G401.6 (cell line): ENCODE results near the gene OTC.

Experiments
- FAIRE-seq: peaks from 2 replicates; lab custom pipeline; 2012; peaks lifted over from hg19 to GRCh38; lab: Jason Lieb, UNC

OTC gene

DNA sequence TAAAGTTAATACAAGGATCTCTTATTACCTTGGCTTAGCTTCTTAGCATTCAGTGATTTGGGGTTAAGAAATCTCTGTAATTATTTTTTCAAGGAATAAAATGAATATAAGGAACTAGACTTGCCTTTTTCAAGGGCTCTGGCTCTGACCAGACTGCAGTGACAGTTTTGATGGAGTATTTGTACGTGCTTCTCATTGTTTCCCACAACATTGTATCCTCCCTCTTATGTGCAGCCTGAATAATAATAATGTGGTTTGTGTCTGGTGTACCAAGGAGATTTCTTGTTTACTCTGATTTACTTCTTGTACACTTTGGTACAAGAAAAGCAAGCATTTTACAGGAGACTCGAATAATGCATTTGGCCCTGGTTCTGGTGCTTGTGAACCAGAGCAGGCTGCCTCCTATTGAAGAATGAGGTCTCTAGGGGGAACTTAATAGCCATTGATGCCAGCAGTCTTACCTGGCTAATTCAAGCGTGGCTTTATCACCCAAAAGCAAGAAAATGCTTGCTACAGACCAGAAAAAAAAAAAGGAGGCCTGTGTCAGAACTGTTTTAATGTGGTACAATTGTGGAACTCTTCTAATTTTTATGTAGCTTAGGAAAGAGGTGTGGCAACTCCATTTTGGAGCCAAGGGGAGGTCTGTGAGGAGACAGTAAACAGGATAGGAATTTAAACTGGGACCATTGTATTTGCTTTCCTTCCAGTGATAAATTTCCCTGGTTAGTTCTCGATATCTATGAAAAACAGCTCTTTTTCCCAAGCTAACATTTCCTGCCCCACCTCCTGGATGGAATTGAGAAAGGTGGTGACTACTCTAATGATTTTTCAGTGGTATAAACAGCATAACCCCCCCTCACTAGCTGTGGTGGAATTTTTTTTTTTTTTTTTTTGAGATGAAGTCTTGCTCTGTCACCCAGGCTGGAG lies 5.6 kb downstream of the OTC start:
- no peak for FAIRE-seq

DNA sequence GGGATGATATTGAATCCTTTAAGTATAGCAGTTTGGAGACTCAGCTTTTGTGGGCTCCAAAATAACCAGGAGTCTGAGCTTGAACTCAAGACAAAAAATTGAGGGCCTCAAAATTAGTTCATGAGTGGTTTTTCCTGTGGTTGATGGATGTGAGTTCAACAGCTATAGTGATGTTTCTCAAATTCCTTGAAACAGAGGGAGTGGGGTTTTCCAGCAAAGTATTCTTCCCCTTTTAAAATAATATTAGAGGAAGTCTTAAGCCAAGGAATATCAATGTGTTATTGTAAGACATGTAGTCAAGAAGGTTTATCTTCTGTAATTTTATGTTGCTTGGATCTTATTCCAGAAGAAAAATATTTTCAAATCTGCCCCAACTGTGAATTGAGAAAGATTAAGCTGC lies 10.6 kb downstream of the OTC start:
- no peak for FAIRE-seq

DNA sequence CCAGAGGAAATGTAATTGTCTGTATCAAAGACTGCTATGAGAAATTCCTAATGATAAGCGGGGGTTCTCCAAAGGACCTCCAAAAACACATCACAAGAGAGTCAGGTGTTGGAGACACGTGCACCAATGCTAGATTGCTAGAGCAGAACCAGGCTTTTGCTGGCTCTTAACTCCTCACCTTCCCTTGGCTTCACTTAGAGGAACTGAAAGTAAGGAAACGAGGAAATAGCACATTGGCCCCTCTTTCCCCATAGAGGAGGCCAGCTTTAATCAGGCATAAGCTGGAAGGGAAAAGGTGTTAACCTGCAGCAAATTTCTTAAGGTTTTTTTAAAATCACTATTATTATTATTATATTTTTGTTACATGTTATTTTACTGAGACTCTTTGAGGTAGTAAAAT lies 13.6 kb downstream of the OTC start:
- FAIRE-seq, result no peak

DNA sequence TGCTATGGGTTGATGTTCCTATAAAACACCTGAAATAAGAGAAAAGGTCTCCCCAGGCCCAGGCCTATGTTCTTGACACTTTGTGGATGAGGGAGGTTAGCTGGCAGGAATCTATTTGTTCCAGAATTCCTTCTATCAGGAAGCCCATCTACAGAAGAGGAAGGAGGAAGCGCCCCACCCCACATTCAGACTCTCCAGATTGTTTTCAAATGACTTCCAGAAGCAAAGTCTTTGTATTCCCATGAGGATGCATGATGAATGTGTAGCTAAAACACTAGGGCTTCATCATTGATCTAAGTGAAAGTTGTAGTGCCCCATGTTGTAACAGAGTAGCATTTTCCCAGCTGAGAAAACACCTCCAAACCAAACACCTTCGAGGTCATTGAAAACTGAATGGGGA lies 16.4 kb downstream of the OTC start:
- no peak for FAIRE-seq

DNA sequence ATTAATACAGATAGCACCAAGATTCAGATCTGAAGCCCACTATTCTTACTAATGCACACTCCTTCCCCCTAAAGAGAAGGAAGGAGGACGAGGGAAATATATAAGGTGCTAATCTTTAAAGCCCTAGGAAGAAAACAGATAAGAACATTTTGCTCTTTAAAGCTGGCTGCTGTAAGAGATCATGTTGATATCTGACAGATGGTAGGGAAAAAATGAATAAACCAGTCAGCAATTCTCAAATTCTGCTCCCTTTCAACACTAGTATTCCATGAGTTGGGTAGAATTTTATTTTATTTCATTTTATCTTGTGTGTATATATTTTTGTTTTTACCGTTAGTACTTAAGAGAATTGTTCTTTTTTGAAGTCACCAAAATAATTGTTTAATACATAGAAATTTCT lies 19.2 kb downstream of the OTC start:
- FAIRE-seq, result no peak

DNA sequence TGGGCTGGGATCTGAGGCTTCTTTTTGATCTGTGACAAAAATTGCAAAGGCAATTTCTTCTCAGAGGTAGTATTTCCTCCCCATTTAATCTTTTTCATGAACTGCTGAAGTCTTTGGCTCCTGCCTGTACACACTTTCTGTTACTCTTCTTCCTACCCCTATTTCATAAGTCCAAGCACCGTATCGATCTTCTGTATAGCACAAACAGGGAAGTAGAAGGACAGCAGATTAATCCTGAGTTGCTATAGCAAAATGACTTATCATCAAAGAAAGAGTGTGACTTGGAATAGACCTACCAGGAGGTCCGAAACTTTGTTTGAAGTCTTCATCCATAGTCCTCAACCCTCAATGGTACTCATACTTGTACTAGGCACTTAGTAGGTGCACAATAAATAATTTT lies 22.0 kb downstream of the OTC start:
- FAIRE-seq, result no peak

DNA sequence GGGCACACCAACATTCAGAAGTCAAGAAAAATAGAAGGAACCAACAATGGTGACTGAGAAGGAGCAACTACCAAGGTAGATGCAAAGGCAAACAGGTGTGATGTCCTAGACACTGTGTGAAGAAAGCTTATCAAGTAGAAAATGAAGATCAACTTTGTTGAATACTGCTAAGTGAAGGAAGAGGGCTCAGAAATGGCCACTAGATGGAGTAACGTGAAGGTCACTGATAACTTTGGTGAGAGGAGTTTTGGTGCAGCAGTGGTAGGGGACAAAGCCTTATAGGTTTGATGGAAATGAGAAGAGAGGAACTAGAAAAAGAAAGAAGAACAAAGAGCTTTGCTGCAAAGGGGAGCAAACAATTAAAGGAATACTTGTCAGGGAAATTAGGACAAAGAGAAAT lies 23.5 kb downstream of the OTC start:
- no peak for FAIRE-seq

DNA sequence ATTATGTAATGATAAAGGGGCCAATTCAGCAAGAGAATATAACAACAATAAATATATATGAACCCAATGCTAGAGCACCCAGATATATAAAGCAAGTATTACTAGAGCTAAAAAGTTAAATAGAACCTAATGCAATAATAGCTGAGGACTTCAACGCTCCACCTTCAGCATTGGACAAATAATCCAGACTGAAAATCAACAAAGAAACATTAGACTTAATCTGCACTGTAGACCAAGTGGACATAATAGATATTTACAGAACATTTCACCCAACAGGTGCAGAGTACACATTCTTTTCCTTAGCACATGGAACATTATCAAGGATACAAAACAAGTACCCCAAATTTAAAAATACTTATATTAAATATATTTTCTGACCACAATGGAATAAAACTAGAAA lies 24.3 kb downstream of the OTC start:
- no peak for FAIRE-seq

DNA sequence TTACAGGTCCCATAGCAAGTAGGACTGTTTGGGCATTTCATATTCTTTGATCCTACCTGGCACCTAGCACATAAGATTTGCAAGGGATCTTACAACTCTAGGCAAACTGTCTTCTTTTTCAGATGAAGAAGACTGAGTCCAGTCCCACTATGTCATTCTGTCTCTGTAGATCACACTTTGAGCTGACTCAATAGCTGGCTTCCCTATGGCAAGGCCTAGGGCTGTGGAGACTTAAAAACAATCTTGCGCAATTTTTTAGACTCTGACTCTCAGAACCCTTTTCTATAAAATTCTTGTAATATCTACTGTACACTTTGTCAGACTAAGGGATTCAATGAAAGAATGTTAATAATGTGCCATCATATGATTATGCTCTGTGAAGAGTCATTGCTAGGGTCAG lies 26.7 kb downstream of the OTC start:
- FAIRE-seq, result no peak

DNA sequence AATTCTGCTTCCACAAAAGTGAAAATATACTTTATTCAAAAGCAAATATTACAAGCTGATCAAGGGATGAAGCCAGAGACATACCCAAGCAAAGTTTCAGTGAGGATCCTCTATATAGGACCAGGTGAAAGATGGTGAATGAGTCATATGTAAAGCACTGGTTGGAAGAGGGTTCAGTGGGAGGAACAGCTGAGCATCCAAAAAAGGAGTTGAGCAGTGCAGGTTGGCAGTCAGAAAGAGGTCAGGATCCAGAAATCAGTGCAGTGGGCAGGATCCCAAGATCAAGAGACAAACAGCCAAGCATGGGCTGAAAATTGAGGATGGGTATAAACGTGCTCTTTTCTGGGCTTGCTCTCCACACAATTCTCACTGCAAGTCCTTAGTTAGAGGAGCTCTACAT lies 30.3 kb downstream of the OTC start:
- no peak for FAIRE-seq

DNA sequence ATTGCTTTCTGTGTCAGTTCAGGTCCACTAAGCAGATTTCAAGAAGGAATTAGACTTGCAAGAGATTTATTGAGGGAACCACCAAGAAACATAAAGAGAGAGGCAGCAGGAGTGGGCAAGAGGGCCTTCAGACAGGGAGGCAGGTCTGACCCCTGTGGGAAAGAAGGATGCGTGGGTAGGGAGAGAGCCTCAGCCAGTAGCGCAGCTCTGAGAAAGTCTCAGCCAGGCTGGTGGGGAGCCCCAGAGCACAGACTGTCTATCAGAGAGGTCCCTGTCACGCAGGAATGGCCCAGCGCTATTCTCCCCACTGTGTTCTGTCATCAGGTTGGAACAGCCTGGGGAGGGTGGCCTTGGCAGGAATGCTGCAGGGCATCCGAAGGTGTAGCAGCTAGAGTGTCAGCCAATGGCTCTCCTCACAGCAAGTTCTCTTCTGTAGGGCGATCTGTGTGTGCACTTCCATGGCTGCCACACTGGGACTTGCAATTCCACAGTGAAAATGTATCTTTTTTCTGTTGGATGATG lies 48.0 kb downstream of the OTC start:
- no peak for FAIRE-seq

DNA sequence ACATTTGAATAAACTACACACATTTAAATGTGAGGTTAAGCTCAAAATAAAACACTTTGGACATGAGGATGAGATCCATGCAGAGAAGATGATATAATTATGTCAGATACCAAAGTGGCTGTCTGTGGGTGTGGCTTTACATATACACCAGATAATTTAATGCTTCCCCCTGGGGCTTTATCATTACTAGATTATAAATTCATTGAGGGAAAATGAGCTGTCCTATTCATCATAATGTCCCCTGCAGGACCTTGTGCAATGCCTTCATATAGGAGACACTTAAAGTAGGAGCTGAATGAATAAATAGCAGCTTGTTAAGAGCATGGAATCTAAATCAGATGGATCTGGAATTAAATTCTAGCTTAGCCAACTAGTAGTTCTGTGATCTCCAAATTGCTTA lies 49.7 kb downstream of the OTC start:
- no peak for FAIRE-seq

DNA sequence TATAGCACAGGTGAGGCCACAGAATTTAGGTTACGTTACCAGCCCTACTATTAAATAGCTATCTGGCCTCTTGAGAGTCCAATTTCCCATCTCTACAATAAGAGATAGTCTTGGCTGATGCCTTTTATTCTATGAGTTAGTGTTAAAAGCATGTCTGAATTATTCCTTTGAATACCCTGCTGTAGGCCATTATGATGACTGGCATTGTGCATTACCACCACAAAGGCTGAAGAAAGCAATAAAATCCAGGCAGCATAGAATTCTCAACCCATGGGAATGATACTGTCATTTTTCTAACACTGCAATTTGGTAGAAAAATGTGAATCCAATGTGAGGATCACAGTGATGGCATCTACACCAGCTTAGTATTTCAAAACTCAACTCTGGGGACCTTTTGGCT lies 51.4 kb downstream of the OTC start:
- no peak for FAIRE-seq

DNA sequence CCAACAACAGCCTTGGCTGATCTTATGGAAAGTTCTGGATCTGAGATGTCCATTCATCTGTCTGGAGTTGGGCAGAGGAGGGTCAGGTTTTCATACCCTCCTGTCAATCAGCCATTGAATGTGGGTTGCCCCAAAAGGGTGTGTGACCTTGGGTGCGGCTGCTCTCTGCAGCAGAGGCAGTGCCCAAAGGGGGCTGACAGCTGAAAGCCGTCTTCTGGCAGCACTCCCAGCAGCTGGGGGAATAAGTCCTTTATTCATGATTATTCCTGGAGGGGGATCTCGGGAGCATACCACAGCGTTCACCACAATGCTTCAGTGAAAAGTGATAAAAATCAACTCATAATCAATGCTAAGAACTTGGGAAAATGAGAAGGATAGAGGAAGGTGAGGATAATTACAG lies 54.7 kb downstream of the OTC start:
- no peak for FAIRE-seq

DNA sequence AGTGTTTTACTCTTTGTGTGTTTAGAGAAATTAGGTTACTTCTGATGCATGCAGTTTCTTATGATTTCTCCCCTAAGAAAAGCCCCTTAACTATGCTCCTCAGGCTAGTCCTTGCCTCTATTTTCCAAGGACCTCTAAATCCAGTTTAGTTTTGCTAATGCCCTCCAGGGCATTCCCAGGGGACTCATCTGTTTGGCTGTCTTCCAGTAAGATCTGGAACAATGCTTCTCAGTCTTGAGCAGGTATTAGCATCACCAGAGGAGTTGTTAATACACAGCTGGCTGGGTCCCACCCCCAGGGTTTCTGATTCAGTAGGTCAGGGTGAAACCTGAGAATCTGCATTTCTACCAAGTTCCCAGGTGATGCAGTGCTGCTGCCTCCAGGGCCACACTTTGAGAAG lies 56.9 kb downstream of the OTC start:
- FAIRE-seq, result no peak

DNA sequence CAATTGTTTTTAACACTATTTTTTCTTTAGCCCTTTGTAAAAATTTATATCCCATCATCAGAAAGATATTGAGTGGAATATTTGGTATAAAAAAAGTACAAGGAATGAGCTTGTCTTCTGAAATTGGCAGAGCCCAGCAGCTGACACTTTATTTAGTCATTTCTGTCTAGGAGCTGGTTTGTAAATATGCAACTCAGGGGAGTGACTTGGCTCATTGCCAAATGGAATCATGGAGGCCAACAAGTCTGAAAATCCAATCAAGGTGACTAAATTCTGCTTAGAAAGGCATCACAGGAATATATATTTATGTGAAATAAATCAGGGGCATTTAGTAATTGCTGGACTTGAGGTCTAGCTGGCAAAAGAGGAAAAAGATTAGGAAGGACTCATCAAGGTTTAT lies 74.4 kb downstream of the OTC start:
- no peak for FAIRE-seq

DNA sequence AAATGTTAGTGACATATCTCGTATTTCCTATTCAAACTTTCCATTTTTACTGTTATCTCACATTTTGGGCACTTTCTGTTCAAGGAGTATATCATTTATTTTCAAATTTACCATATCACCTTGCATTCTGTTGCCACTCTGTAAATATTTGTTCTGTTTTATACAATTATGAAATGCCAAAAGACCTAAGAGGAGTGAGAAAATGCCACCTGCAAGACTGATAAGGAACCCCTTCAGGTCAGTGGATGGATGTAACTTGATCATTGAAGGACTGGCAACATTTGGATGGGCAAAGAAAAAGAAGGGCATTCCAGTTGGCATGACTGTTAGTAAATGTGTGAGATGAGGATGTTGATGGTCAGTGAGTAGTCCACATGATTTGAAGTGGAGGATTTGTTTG lies 79.1 kb downstream of the OTC start:
- FAIRE-seq, result no peak

DNA sequence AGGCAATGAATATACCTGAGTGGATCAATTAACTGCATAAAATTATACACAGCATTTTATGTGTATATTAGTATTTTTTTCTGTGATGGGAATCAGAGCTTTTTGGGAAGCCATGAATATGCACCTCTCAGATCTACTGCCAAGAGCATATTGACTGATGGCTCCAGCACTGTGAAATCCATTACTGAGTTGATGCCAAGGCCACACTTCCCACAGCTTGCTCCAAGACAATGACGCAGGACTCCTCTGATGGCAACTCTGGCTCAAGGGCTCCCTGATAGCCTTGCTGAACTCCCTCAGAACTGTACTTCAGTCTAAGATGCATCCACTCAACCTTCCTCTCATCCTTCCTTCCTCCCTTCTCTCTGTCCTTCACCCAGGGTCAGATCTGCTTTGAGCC lies 82.7 kb downstream of the OTC start:
- no peak for FAIRE-seq

DNA sequence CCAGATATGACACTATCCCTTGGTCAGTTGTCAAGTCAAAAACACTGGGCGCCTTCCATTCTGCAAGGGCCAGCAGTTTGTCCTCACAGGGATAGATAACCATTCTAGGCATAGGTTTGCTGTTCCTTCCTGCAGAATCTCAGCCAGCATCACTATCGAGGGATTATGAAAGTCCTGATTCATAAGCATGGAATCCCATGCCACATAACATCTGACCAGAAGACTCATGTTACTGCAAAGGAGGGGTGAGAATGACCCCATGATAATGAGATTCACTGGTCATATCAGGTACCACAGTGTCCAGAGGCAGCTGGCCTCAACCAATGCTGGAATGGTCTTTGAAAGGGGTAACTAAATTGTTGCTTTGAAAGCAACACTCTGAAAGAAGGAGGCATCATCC lies 84.7 kb downstream of the OTC start:
- no peak for FAIRE-seq

DNA sequence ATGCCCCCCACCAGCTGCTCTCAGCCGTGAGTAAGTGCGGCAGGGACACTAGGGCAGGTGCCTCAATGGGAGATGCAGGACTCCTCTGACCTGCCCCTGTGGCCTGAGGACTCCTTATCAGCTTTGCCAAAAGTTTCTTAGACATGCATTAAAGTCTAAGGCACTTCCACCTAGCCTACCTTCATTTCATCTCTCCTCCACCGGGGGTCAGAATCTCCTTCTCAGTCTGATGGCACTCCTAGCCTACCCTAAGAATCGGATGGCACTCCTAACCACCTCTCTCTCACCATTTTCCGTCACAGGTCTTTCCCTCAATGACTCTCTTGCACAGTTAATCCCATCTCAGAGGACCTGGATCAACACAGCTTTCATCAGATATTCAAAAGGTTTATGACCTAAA lies 85.9 kb downstream of the OTC start:
- no peak for FAIRE-seq

DNA sequence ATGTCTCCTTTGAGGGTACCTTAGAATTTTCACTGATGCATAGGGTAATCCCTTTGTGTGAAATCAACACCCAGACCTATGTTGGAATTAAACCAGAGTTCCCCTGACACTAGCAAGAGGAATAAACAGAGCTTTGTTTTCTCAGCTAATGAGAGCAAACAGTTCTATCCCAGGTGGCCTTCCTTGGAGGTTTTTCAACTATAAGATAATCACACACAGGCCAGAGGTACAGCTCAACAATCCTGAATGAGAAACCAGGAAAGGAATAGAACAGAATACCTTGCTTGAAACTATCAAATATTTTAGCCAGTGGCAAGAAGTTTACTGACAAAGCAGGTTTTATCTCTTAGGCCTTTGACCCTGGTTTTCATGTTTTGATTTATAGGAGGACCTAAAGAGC lies 100.2 kb downstream of the OTC start:
- no peak for FAIRE-seq

DNA sequence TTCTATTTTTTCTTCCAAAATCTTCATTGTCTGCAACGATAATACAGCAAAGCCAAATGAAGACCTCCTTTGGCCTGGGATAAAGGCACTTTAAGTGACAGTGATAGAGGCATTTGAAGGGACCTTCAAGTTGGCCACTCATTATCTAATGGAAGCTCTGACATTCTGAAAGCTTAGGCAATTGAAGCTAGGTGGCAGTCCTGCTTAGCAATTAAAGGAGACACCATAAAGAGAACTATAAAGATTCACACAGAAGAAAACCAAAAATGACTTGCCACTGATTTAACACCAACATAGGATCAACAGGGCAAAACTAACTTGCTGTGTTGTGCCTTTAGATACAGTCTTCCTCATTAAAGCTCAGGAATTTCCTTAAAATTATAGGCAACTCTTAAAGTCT lies 105.7 kb downstream of the OTC start:
- FAIRE-seq, result no peak

DNA sequence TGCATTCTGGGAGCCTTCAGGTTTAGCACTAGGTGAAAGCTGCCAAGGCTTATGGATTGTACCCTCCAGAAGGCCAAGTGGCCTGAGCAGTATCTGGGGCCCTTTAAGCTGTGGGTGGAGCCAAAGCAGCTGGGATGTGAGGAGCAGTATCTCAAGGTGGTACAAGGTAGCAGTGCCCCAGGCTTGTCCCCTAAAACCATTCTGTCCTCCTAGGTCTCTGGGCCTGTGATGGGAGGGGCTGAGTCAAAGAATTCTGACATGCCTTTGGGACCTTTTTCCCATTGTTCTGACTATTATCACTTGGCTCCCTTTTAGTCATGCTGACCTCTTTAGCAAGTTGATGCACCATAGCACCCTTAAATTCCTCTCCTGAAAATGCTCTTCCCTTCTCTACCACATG lies 109.9 kb downstream of the OTC start:
- FAIRE-seq, result no peak

DNA sequence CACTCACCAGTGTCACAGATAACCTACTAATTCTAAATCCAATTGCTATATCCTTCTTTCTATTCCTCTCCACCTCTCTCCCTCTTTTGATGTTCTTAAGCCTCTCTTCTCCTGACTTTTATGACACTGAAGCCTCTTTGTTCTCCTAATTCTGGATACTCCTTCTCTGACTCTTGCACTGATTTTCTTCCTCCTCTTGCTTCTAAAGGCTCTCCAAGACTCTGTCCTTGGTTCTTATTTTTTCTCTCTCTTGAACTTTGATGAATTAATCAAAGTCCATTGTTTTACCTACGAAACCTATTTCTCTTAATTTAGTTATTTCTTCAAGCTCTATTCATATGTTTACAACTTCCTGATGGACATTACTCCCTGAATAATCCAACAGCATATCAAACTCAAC lies 113.3 kb downstream of the OTC start:
- no peak for FAIRE-seq
